Activated CD8-positive, alpha-beta T cell treated with anti-CD3 and anti-CD28 coated beads, Interleukin-2, amount 10 ng/mL, durations not matched to agents 7 days and 5 days (primary cell): ENCODE measurements around the gene ZBTB7B. TPM values are rescaled to one million over a fixed set of nuclear protein-coding genes. Genes with fewer than 3 reads are reported as not detected.

Experiments
- ATAC-seq: fragments of 150-1000 bp; cut with Tn5 transposase; one replicate; pipeline ENCODE4 v1.10.0; 2021; ENCODE audit warnings: moderate library complexity
- CTCF ChIA-PET: fragments of 350-600 bp; sonication (Branson Sonifier 250); formaldehyde crosslinking; loops from one replicate; lab custom pipeline; 2021; ENCODE audit warnings: antibody characterized with exemption; lab: Charles Lee
- POLR2A ChIA-PET: fragments of 350-600 bp; sonication (Branson Sonifier 250); formaldehyde crosslinking; loops from one replicate; lab custom pipeline; 2021; ENCODE audit warnings: antibody characterized with exemption; lab: Charles Lee
- DNase-seq: peaks from one replicate; pipeline ENCODE4 v3.0.0-alpha.2; 2020
- H3K27ac Mint-ChIP-seq: one replicate; pipeline ENCODE4 v1.8.0; 2021; ENCODE audit warnings: mild to moderate bottlenecking, mixed read lengths
- H3K27me3 Mint-ChIP-seq: one replicate; pipeline ENCODE4 v1.8.0; 2021; ENCODE audit warnings: low read depth, mixed read lengths
- H3K36me3 Mint-ChIP-seq: one replicate; pipeline ENCODE4 v1.8.0; 2021; ENCODE audit warnings: low read depth, mixed read lengths
- H3K4me1 Mint-ChIP-seq: one replicate; pipeline ENCODE4 v1.8.0; 2021; ENCODE audit warnings: low read depth, mixed read lengths
- H3K4me3 Mint-ChIP-seq: one replicate; pipeline ENCODE4 v1.8.0; 2021; ENCODE audit warnings: mild to moderate bottlenecking, mixed read lengths
- H3K9me3 Mint-ChIP-seq: one replicate; pipeline ENCODE4 v1.8.0; 2022; ENCODE audit warnings: mixed read lengths; ENCODE audit not compliant: insufficient read depth
- microRNA-seq: library from miRNA; unstranded; fragments of <30 nt; microRNA quantifications from one replicate; pipeline ENCODE4 v1.2.0, GENCODE V29; 2022
- total RNA-seq, 2 experiments: library from RNA; stranded (reverse); gene quantifications; one replicate each; pipeline ENCODE4 v1.2.3, GENCODE V29; 2021

ZBTB7B gene
- total RNA-seq, 2 experiments from 2014 or later: 35.5 to 42.5 TPM

- H3K36me3 Mint-ChIP-seq: peaks cover 15% of the 10 kb centered on the region
- DNase-seq: peak; percentile 90
- H3K4me1 Mint-ChIP-seq: peaks cover 41% of the 10 kb centered on the region
- H3K27me3 Mint-ChIP-seq: no peaks in the 10 kb centered on the region
- peak; percentile 85 for ATAC-seq
- H3K4me3 Mint-ChIP-seq: peak within 1 kb of the TSS; percentile 89
- H3K9me3 Mint-ChIP-seq: no peaks in the 10 kb centered on the region
- POLR2A ChIA-PET: interaction anchor here (0.6 kb wide), 1 partner anchor 28 kb away, joined by 3 read pairs; no protein-coding TSS in a partner anchor
- CTCF ChIA-PET: interaction anchor here (0.8 to 13.8 kb wide), 9 partner anchors 12 to 503 kb away, joined by 3 to 205 read pairs (median 14); partner anchors contain the start of genes ADAM15, EFNA3, FLAD1 and KRTCAP2
- peak within 1 kb of the TSS; percentile 51 for H3K27ac Mint-ChIP-seq
Measured at GRCh38 chr1:155063550-155064110, 61.0 kb downstream of the ZBTB7B start, which contains the start of gene EFNA4. TSS of gene EFNA4 (plus strand) at chr1:155063740. CDS start at chr1:155063824, 84 bp downstream.

GRCh38 chr1:155064111-155064831 is 61.7 kb downstream of the ZBTB7B start:
- H3K4me3 Mint-ChIP-seq: peak overlapping the region; percentile 89
- H3K36me3 Mint-ChIP-seq: peaks cover 15% of the 10 kb centered on the region
- H3K9me3 Mint-ChIP-seq: no peaks in the 10 kb centered on the region
- CTCF ChIA-PET: interaction anchor here (0.8 to 10.3 kb wide), 10 partner anchors 11 to 505 kb away, joined by 3 to 201 read pairs (median 4); partner anchors contain the start of genes ADAM15 and KRTCAP2
- no peak for DNase-seq
- POLR2A ChIA-PET: interaction anchor here (0.8 kb wide), 1 partner anchor 109 kb away, joined by 3 read pairs; no protein-coding TSS in a partner anchor
- no peak overlapping the region for H3K27ac Mint-ChIP-seq
- peaks cover 41% of the 10 kb centered on the region for H3K4me1 Mint-ChIP-seq
- no peaks in the 10 kb centered on the region for H3K27me3 Mint-ChIP-seq
- peak; percentile 8 for ATAC-seq

GRCh38 chr1:155064832-155065429 is 62.3 kb downstream of the ZBTB7B start:
- ChIA-PET POLR2A (interaction anchor here (0.8 kb wide), 1 partner anchor 110 kb away, joined by 3 read pairs; no protein-coding TSS in a partner anchor), CTCF (interaction anchor here (0.8 to 10.3 kb wide), 10 partner anchors 11 to 505 kb away, joined by 3 to 201 read pairs (median 4); partner anchors contain the start of genes ADAM15 and KRTCAP2)
- no peaks in the 10 kb centered on the region for H3K9me3 Mint-ChIP-seq
- peaks cover 15% of the 10 kb centered on the region for H3K36me3 Mint-ChIP-seq
- no peak overlapping the region for H3K27ac Mint-ChIP-seq
- peak overlapping the region; percentile 89 for H3K4me3 Mint-ChIP-seq
- H3K4me1 Mint-ChIP-seq: peaks cover 41% of the 10 kb centered on the region
- DNase-seq (no peak), ATAC-seq (no peak)
- H3K27me3 Mint-ChIP-seq: no peaks in the 10 kb centered on the region

DNA sequence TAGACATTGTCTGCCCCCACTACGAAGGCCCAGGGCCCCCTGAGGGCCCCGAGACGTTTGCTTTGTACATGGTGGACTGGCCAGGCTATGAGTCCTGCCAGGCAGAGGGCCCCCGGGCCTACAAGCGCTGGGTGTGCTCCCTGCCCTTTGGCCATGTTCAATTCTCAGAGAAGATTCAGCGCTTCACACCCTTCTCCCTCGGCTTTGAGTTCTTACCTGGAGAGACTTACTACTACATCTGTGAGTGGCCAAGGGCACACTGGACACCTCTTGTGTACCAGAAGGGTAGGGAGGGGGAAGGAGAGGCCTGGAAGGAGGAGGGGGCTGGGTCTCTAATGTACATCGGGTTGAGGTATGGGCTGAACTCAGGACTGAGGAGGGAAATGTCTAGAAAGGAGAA is 64.2 kb downstream of the ZBTB7B start:
- H3K27ac Mint-ChIP-seq: no peak overlapping the region
- no peak overlapping the region for H3K4me3 Mint-ChIP-seq
- H3K4me1 Mint-ChIP-seq: peaks cover 47% of the 10 kb centered on the region
- DNase-seq (no peak), ATAC-seq (no peak)
- ChIA-PET POLR2A (interaction anchor here (0.6 kb wide), 1 partner anchor 48 kb away, joined by 3 read pairs; no protein-coding TSS in a partner anchor), CTCF (interaction anchor here (0.9 to 10.4 kb wide), 5 partner anchors 10 to 106 kb away, joined by 3 to 201 read pairs (median 8); partner anchors contain the start of gene KRTCAP2)
- peaks cover 13% of the 10 kb centered on the region for H3K36me3 Mint-ChIP-seq
- peaks cover 2% of the 10 kb centered on the region for H3K27me3 Mint-ChIP-seq
- H3K9me3 Mint-ChIP-seq: no peaks in the 10 kb centered on the region

Small RNA genes lying within 50 kb of the gene (microRNA-seq; reads per million reads assigned to microRNA genes)
- gene MIR4258: not detected

Other genes with a start within 250 kb of the ZBTB7B start
- not detected for gene KCNN3, start 132.5 kb upstream of the ZBTB7B start, total RNA-seq
- 10 to 100 TPM; 40.9 to 43.8 TPM for gene PMVK, start 66.1 kb upstream of the ZBTB7B start, total RNA-seq
- 10 to 100 TPM; 44.5 to 48.2 TPM for gene PBXIP1, start 46.7 kb upstream of the ZBTB7B start, total RNA-seq
- 10 to 100 TPM; 40.2 to 43.9 TPM for gene PYGO2, start 41.0 kb upstream of the ZBTB7B start, total RNA-seq
- gene SHC1, start 32.1 kb upstream of the ZBTB7B start, total RNA-seq: 10 to 100 TPM; 69.6 to 72.4 TPM
- 100 to 1,000 TPM; 151 to 153 TPM for gene CKS1B, start 28.1 kb upstream of the ZBTB7B start, total RNA-seq
- 10 to 100 TPM; 39.8 to 45.2 TPM for gene FLAD1, start 19.5 kb upstream of the ZBTB7B start, total RNA-seq
- gene LENEP, start 9.2 kb upstream of the ZBTB7B start, total RNA-seq: 1 to 10 TPM in 1 of 2 experiments, under 1 TPM in 1; 0.91 to 1.1 TPM
- under 1 TPM; 0.24 to 0.37 TPM for gene DCST2, start 31.0 kb downstream of the ZBTB7B start, total RNA-seq
- not detected for gene DCST1, start 31.0 kb downstream of the ZBTB7B start, total RNA-seq
- gene ADAM15, start 48.5 kb downstream of the ZBTB7B start, total RNA-seq: 10 to 100 TPM; 29.7 to 29.8 TPM
- gene EFNA4, start 60.9 kb downstream of the ZBTB7B start, total RNA-seq: 1 to 10 TPM; 7.8 to 9.7 TPM
- gene EFNA3, start 76.0 kb downstream of the ZBTB7B start, total RNA-seq: 1 to 10 TPM; 3.8 to 5.5 TPM
- gene EFNA1, start 125.1 kb downstream of the ZBTB7B start, total RNA-seq: not detected
- gene SLC50A1, start 133.1 kb downstream of the ZBTB7B start, total RNA-seq: 10 to 100 TPM; 37.5 to 38.9 TPM
- gene DPM3, start 137.7 kb downstream of the ZBTB7B start, total RNA-seq: 10 to 100 TPM; 53.2 to 57.7 TPM
- gene KRTCAP2, start 170.5 kb downstream of the ZBTB7B start, total RNA-seq: 100 to 1,000 TPM; 170 to 190 TPM
- gene TRIM46, start 171.0 kb downstream of the ZBTB7B start, total RNA-seq: 10 to 100 TPM; 14.6 TPM
- 10 to 100 TPM; 13.4 to 15.0 TPM for gene THBS3, start 205.1 kb downstream of the ZBTB7B start, total RNA-seq
- 10 to 100 TPM; 43.0 to 46.3 TPM for gene MTX1, start 205.9 kb downstream of the ZBTB7B start, total RNA-seq